Transverse colon (tissue), 4 donors: ENCODE data around the gene RPS3. TPM values are rescaled to one million over a fixed set of nuclear protein-coding genes. Genes with fewer than 3 reads are reported as not detected.
A peak's percentile ranks its signal among the peaks of the same experiment; 100 is the strongest.

ENCODE experiments used
- DNase-seq: peaks from one replicate; pipeline ENCODE4 v3.0.0-alpha.2; 2019
- H3K27ac ChIP-seq, 4 donors: fragments of 200-600 bp; sonication (generic); 2 replicates each; pipeline ENCODE4 v1.5.1; 2016 to 2018; ENCODE audit warnings: inconsistent platforms in 4 of 4
- H3K27me3 ChIP-seq: fragments of 200-600 bp; sonication (generic); 2 replicates; pipeline ENCODE4 v1.5.1; 2017; ENCODE audit warnings: inconsistent platforms
- H3K36me3 ChIP-seq, 4 donors: fragments of 200-600 bp; sonication (generic); 2 replicates each; pipeline ENCODE4 v1.5.1; 2017 to 2019; ENCODE audit warnings: inconsistent platforms in 4 of 4
- H3K4me1 ChIP-seq, 4 donors: fragments of 200-600 bp; sonication (generic); 2 replicates each; pipeline ENCODE4 v1.5.1; 2017 to 2020; ENCODE audit warnings: inconsistent platforms in 4 of 4
- H3K4me3 ChIP-seq, 4 donors: fragments of 200-600 bp; sonication (generic); 1 replicate in 1 of 4; 2 replicates in 3 of 4; pipeline versions ENCODE4 v1.5.1 to v1.6.1; 2017 to 2019; ENCODE audit warnings: inconsistent platforms in 4 of 4
- H3K9me3 ChIP-seq, 2 donors: fragments of 200-600 bp; sonication (generic); 2 replicates each; pipeline ENCODE4 v1.5.1; 2017 to 2019; ENCODE audit warnings: inconsistent platforms in 2 of 2
- CTCF ChIP-seq, 5 experiments: fragments of 200-600 bp in 3 of 5; fragments of 450-650 bp in 2 of 5; sonication (generic) in 3 of 5; IDR thresholded peaks; 1 replicate in 2 of 5; 2 replicates in 3 of 5; pipeline ENCODE4 v1.5.1; 2016 to 2017; ENCODE audit warnings: antibody characterized with exemption in 5 of 5, inconsistent platforms in 3 of 5, mild to moderate bottlenecking in 2 of 5, moderate library complexity in 1 of 5
- EP300 ChIP-seq: sonication (generic); formaldehyde crosslinking; IDR thresholded peaks from one replicate; pipeline ENCODE4 v1.6.1; 2017; ENCODE audit warnings: antibody characterized with exemption, low read depth
- POLR2A ChIP-seq: fragments of 450-650 bp; IDR thresholded peaks from one replicate; pipeline ENCODE4 v1.6.1; 2016; ENCODE audit warnings: antibody characterized with exemption, mild to moderate bottlenecking, moderate library complexity
- POLR2AphosphoS5 ChIP-seq, 3 donors: sonication (generic); formaldehyde crosslinking; IDR thresholded peaks; one replicate each; pipeline ENCODE4 v1.6.1; 2016; ENCODE audit warnings: antibody characterized with exemption in 3 of 3
- WGBS, 2 donors: methylation state at CpG; one replicate each; pipeline ENCODE4 v1.1.5; 2018; ENCODE audit warnings: low coverage in 1 of 2; 5-methylcytosine and 5-hydroxymethylcytosine counted together
- in situ Hi-C, 4 donors: fragments of 200-750 bp; cut with MboI; loops; one replicate each; pipeline versions ENCODE4 v1.15.0 to v1.15.1; 2017; ENCODE audit warnings: low sequenced_read_pairs in 3 of 4, low pct_ligation_motif_present in 1 of 4, low pct_unique_long_range_greater_than_20kb in 1 of 4
- intact Hi-C: fragments of 100-400 bp; cut with DNase I; formaldehyde crosslinking; loops from one replicate; pipeline ENCODE4 v1.15.1; 2023; ENCODE audit warnings: low total_unique reads
- total RNA-seq, 4 donors: library from RNA; depleted of rRNA; stranded (reverse); fragments of >200 nt; gene quantifications; one replicate each; pipeline ENCODE4 v1.1.0, GENCODE V29; 2016

The RPS3 gene
- total RNA-seq, 4 donors from 2014 or later = 492 to 1,045 (median 813) TPM

DNA sequence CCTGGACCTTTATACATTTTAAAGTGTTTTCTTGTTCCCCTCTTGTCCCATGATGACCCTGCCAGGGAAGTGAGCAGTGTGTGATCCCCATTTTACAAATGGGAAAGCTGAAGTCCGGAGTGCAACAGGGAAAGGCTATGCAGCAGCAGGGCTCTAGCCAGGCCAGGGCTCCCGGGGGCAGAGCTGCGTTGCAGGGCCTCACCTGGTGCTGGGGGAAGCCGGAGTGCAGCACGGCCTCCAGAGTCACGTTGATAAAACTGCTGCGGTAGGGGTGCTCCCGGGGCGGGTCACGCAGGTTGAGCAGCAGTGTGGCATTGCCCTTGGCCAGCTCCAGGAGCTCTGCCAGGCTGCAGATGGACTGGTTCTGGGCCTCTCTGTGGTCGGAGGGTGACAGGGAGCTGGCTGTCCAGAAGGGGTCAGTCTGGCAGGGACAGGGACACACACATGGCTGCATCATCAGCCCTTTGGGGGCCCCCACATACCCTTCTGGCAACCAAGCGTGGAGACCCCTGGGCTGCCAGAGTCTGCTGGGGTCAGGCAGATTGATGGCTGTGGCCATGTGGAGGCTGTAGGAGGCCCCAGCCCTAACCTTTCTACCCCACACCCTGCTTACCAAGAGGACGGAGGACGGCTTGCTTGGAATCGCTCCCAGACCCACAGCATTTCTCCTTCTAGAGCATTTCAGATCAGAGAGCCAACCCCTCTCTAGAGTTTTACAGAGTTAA, 43.0 kb downstream of the RPS3 start:
- WGBS, 2 donors = 91% methylated on average over 15 of the region's 15 CpGs; no CpG with 5 or more reads in 1 of the 2 donors
- Histone ChIP-seq H3K4me3 (no peak overlapping the region), H3K36me3 (no peaks in the 10 kb centered on the region), H3K9me3 (no peaks in the 10 kb centered on the region), H3K27me3 (no peaks in the 10 kb centered on the region), H3K27ac (no peak overlapping the region), H3K4me1 (no peaks in the 10 kb centered on the region)
- TF ChIP-seq POLR2AphosphoS5 (IDR thresholded peaks at IDR 0.05) = no peak
- TF ChIP-seq EP300 = no peak
- no peak for TF ChIP-seq POLR2A
- no peak for TF ChIP-seq CTCF (IDR thresholded peaks at IDR 0.05)
- DNase-seq = no peak
- in situ Hi-C loops = loop anchor here in 2 of 4 donors (10.0 to 25.0 kb wide), 2 partner anchors 92 to 95 kb away; partner anchors contain the start of gene GDPD5 (in 1 of the 2)
- intact Hi-C loops = no loop called here

DNA sequence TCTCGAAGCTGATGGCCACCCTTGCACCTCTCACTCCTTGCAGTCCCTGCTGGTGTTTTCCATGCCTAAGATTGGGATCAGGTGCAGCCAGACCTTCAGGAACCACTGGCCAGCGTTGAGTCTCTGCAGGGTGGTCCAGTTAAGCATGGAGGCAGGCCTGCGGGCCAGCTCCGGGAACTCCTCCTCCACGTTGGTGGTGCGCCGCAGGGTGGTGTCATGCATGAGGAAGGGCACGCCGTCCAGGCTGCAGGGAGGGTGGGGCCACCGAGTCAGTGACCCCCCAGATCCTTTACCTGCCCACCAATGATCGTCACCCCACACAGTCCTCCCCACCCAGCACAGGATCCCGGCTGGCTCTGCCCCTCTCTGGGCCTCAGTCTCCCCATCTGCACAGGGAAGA, 43.7 kb downstream of the RPS3 start:
- H3K9me3 ChIP-seq = no peaks in the 10 kb centered on the region
- H3K27me3 ChIP-seq = no peaks in the 10 kb centered on the region
- H3K4me3 ChIP-seq = no peak overlapping the region
- in situ Hi-C loops (loop anchor here in 2 of 4 donors (10.0 to 25.0 kb wide), 2 partner anchors 92 to 94 kb away; partner anchors contain the start of gene GDPD5 (in 1 of the 2)), intact Hi-C loops (no loop called here)
- H3K4me1 ChIP-seq = no peaks in the 10 kb centered on the region
- WGBS, 2 donors = 78% methylated on average over 10 of the region's 12 CpGs; no CpG with 5 or more reads in 1 of the 2 donors
- H3K27ac ChIP-seq = no peak overlapping the region
- DNase-seq = no peak
- no peak for TF ChIP-seq POLR2AphosphoS5 (IDR thresholded peaks at IDR 0.05)
- TF ChIP-seq EP300 = no peak
- H3K36me3 ChIP-seq = no peaks in the 10 kb centered on the region

DNA sequence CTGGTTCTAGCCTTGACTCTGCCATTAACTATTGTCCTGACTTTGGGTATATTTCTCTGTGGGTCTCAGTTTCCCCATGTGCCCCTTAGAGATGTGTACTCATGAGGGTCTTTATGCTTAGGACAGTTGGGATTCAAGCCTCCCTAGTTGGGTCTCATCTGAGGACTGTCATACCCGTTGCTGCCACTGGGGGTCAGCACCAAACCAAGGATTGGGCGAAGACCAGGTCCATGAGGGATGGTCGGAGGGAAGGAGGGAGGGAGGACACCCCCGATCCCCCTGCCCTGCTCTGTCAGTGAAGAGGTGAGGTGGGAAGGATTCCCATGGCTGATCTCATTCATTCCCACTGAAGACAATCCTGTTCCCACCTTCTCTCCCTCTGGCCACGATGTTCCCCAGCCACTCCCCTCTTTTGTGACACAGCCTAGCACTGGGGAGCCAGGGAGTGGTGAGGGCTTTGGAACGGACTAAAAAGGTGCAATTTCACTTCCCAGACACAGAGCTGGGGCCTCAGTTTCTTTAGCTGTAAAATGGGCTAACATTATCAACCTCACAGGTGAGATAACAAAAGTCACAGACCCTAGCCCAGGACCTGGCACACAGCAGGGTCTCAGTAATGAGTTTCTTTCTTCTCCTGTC, 46.1 kb downstream of the RPS3 start:
- Histone ChIP-seq H3K27ac (no peak overlapping the region), H3K9me3 (no peaks in the 10 kb centered on the region), H3K36me3 (no peaks in the 10 kb centered on the region), H3K4me1 (no peaks in the 10 kb centered on the region), H3K27me3 (no peaks in the 10 kb centered on the region), H3K4me3 (no peak overlapping the region)
- TF ChIP-seq CTCF (IDR thresholded peaks at IDR 0.05) = peak; percentile 96 to 98 (median 96)
- no peak for TF ChIP-seq EP300
- no peak for TF ChIP-seq POLR2A
- no peak for TF ChIP-seq POLR2AphosphoS5 (IDR thresholded peaks at IDR 0.05)
- WGBS, 2 donors = 13% methylated on average over 6 of the region's 6 CpGs; no CpG with 5 or more reads in 1 of the 2 donors
- intact Hi-C loops (no loop called here), in situ Hi-C loops (loop anchor here (5.0 to 25.0 kb wide), 3 partner anchors 87 to 92 kb away; partner anchors contain the start of gene GDPD5 (in 1 of the 4))
- DNase-seq = peak; percentile 77

DNA sequence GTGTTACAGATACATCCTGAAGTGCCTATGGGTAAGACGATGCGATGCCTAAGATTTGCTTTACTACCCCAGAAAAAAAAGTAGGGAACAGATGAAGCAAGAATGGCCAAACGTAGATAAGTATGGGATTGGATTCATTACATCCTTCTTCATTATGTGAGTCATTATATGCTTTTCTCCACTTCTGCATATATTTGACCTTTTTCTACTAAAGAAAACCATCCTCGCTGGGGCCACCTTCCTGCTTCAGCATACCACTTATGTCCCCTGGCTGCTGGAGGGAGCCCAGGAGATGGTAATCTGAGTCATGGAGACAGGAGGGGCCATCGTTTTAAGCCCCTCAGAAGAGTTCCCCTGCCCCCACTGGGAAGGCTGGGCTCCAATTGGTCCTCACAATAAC, 48.1 kb downstream of the RPS3 start:
- Histone ChIP-seq H3K36me3 (no peaks in the 10 kb centered on the region), H3K27ac (no peak overlapping the region), H3K27me3 (no peaks in the 10 kb centered on the region), H3K9me3 (no peaks in the 10 kb centered on the region), H3K4me3 (no peak overlapping the region), H3K4me1 (no peaks in the 10 kb centered on the region)
- WGBS, 2 donors = 68 to 80% methylated on average over 5 of the region's 5 CpGs
- in situ Hi-C loops (loop anchor here (5.0 to 25.0 kb wide), 3 partner anchors 85 to 90 kb away; partner anchors contain the start of gene GDPD5 (in 1 of the 4)), intact Hi-C loops (loop anchor here (2.0 kb wide), 1 partner anchor 83 kb away; no protein-coding TSS in a partner anchor)
- TF ChIP-seq POLR2A (no peak), POLR2AphosphoS5 (IDR thresholded peaks at IDR 0.05) (no peak), CTCF (IDR thresholded peaks at IDR 0.05) (no peak), EP300 (no peak)
- no peak for DNase-seq
